Trophoblast cell (in vitro differentiated cells and primary cell): Measurements from ENCODE around the gene SERPINA12.

ENCODE experiments used
- DNase-seq, 2 donors: peaks; one replicate each; pipeline ENCODE4 v3.0.0-alpha.2; 2016
- H2AFZ ChIP-seq: 2 replicates; pipeline ENCODE4 v1.6.1; 2013; ENCODE audit warnings: low read length, moderate library complexity, mild to moderate bottlenecking; ENCODE audit not compliant: insufficient read depth, poor library complexity
- H2AK5ac ChIP-seq: 2 replicates; pipeline ENCODE4 v1.6.1; 2013; ENCODE audit warnings: mild to moderate bottlenecking, low read length
- H2BK120ac ChIP-seq: 2 replicates; pipeline ENCODE4 v1.6.1; 2013; ENCODE audit warnings: low read length, mild to moderate bottlenecking, moderate library complexity; ENCODE audit not compliant: insufficient read depth, poor library complexity
- H2BK12ac ChIP-seq: 2 replicates; pipeline ENCODE4 v1.6.1; 2013; ENCODE audit warnings: mild to moderate bottlenecking, low read length, moderate library complexity
- H2BK5ac ChIP-seq: 2 replicates; pipeline ENCODE4 v1.6.1; 2013; ENCODE audit warnings: low read length, low read depth, moderate library complexity, mild to moderate bottlenecking; ENCODE audit not compliant: poor library complexity
- H3K14ac ChIP-seq: 2 replicates; pipeline ENCODE4 v1.6.1; 2013; ENCODE audit warnings: mild to moderate bottlenecking, low read length
- H3K18ac ChIP-seq: 2 replicates; pipeline ENCODE4 v1.6.1; 2013; ENCODE audit warnings: mild to moderate bottlenecking, low read length
- H3K23ac ChIP-seq: 2 replicates; pipeline ENCODE4 v1.6.1; 2013; ENCODE audit warnings: low read length
- H3K27ac ChIP-seq: 2 replicates; pipeline ENCODE4 v1.5.1; 2013; ENCODE audit warnings: low read depth, mild to moderate bottlenecking, inconsistent platforms, low read length, moderate library complexity
- H3K27me3 ChIP-seq: 2 replicates; pipeline ENCODE4 v1.6.1; 2013; ENCODE audit warnings: inconsistent platforms, mild to moderate bottlenecking, low read length, moderate library complexity; ENCODE audit not compliant: insufficient read depth
- H3K36me3 ChIP-seq, 2 experiments: 1 replicate in 1 of 2; 2 replicates in 1 of 2; pipeline ENCODE4 v1.6.1; 2013; ENCODE audit warnings: low read length in 2 of 2, mild to moderate bottlenecking in 2 of 2, moderate library complexity in 1 of 2; ENCODE audit not compliant: insufficient read depth in 2 of 2, control insufficient read depth in 1 of 2
- H3K4ac ChIP-seq: 2 replicates; pipeline ENCODE4 v1.6.1; 2013; ENCODE audit warnings: low read depth, mild to moderate bottlenecking, low read length, moderate library complexity
- H3K4me1 ChIP-seq, 2 experiments: 1 replicate in 1 of 2; 2 replicates in 1 of 2; pipeline ENCODE4 v1.6.1; 2013; ENCODE audit warnings: low read length in 2 of 2, mild to moderate bottlenecking in 2 of 2, moderate library complexity in 1 of 2; ENCODE audit not compliant: insufficient read depth in 2 of 2, control insufficient read depth in 1 of 2
- H3K4me2 ChIP-seq: 2 replicates; pipeline ENCODE4 v1.6.1; 2013; ENCODE audit warnings: inconsistent platforms, mild to moderate bottlenecking, low read length, moderate library complexity
- H3K4me3 ChIP-seq: 2 replicates; pipeline ENCODE4 v1.5.1; 2013; ENCODE audit warnings: mild to moderate bottlenecking, low read depth, low read length, inconsistent platforms
- H3K79me1 ChIP-seq: one replicate; pipeline ENCODE4 v1.6.1; 2013; ENCODE audit warnings: low read length
- H3K79me2 ChIP-seq: 2 replicates; pipeline ENCODE4 v1.6.1; 2013; ENCODE audit warnings: low read length, mild to moderate bottlenecking; ENCODE audit not compliant: control insufficient read depth, insufficient read depth, poor library complexity
- H3K9ac ChIP-seq: 2 replicates; pipeline ENCODE4 v1.6.1; 2013; ENCODE audit warnings: mild to moderate bottlenecking, low read length
- H3K9me3 ChIP-seq: 2 replicates; pipeline ENCODE4 v1.6.1; 2013; ENCODE audit warnings: low read depth, mild to moderate bottlenecking, control low read depth, inconsistent platforms, low read length; ENCODE audit not compliant: insufficient read depth
- H4K12ac ChIP-seq: 2 replicates; pipeline ENCODE4 v1.6.1; 2013; ENCODE audit warnings: low read depth, mild to moderate bottlenecking, low read length, moderate library complexity
- H4K8ac ChIP-seq: 2 replicates; pipeline ENCODE4 v1.6.1; 2013; ENCODE audit warnings: low read depth, mild to moderate bottlenecking, low read length, moderate library complexity
- H4K91ac ChIP-seq: one replicate; pipeline ENCODE4 v1.6.1; 2013; ENCODE audit warnings: low read depth, mild to moderate bottlenecking, low read length, moderate library complexity
- WGBS: extraction: QIAGEN DNeasy Blood & Tissue Kit; methylation state at CpG from one replicate; pipeline ENCODE4 v1.1.7; 2013; ENCODE audit warnings: missing lambda C conversion rate; ENCODE audit not compliant: insufficient read length, insufficient coverage; ENCODE audit errors: extremely low coverage; 5-methylcytosine and 5-hydroxymethylcytosine counted together

The SERPINA12 gene

GRCh38 chr14:94532447-94532846 is 23.2 kb upstream of the SERPINA12 start:
- Histone ChIP-seq H4K12ac (no peak overlapping the region), H2AK5ac (no peak overlapping the region), H3K14ac (no peak overlapping the region), H3K18ac (no peak overlapping the region), H3K9me3 (no peaks in the 10 kb centered on the region), H3K4me2 (no peak overlapping the region), H3K4me1 (no peaks in the 10 kb centered on the region), H3K23ac (no peak overlapping the region), H2AFZ (no peak overlapping the region), H4K8ac (no peak overlapping the region), H2BK5ac (no peak overlapping the region), H2BK12ac (no peak overlapping the region), H3K27ac (no peak overlapping the region), H2BK120ac (no peak overlapping the region), H3K9ac (no peak overlapping the region), H3K4ac (no peak overlapping the region), H3K36me3 (no peaks in the 10 kb centered on the region), H3K79me1 (no peaks in the 10 kb centered on the region), H3K79me2 (no peaks in the 10 kb centered on the region), H3K27me3 (no peaks in the 10 kb centered on the region), H3K4me3 (no peak overlapping the region), H4K91ac (no peak overlapping the region)
- whole genome bisulfite sequencing: no CpG with 5 or more reads among the region's 2 CpGs
- no peak for DNase-seq

DNA sequence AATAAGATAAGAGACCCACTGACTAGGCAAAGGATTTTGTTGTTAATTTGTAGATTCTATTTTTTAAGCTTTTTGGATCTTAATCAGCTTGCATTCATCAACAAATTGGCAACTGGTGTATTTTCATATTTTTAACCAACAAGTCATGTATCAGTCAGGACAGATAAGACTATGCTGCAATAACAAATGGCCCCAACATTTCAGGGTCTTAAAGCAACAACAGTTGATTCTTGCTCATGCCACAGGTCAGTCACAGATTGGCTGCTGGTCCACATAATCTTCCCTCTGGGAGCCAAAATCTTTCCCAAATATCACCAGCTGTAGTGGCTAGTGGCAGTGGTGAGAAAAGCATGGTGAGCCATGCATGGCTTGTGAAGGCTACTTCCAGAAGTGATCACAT is 21.9 kb upstream of the SERPINA12 start:
- Histone ChIP-seq H3K27ac (no peak overlapping the region), H2BK5ac (no peak overlapping the region), H3K18ac (no peak overlapping the region), H4K91ac (no peak overlapping the region), H3K4me2 (no peak overlapping the region), H2AFZ (no peak overlapping the region), H3K36me3 (no peaks in the 10 kb centered on the region), H3K9me3 (no peaks in the 10 kb centered on the region), H3K4ac (no peak overlapping the region), H2BK12ac (no peak overlapping the region), H3K79me2 (no peaks in the 10 kb centered on the region), H4K8ac (no peak overlapping the region), H3K23ac (no peak overlapping the region), H3K4me3 (no peak overlapping the region), H2BK120ac (no peak overlapping the region), H3K9ac (no peak overlapping the region), H3K27me3 (no peaks in the 10 kb centered on the region), H4K12ac (no peak overlapping the region), H3K14ac (no peak overlapping the region), H3K79me1 (no peaks in the 10 kb centered on the region), H2AK5ac (no peak overlapping the region), H3K4me1 (no peaks in the 10 kb centered on the region)
- DNase-seq: no peak

DNA sequence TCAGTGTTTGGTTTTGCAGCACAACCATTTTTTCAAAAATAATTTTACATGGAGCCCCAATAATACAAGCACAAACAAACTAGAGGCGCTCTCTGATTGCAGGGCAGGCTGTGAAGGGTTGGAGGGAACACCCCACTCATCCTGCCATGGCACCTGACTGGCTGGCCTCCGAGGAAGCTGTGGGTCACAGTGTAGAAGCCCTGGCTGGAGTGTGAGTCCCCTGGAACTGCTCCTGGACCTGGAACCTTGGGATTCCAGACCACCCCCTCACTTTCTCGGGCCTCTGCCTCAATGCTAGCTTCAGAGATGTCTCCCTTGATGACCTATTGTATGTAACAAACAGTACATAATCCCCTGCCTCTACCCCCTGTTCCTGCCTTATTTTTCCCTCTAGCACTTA is 14.8 kb upstream of the SERPINA12 start:
- DNase-seq: no peak
- Histone ChIP-seq H2BK5ac (no peak overlapping the region), H3K27ac (no peak overlapping the region), H3K4ac (no peak overlapping the region), H3K9me3 (peaks cover 9% of the 10 kb centered on the region), H2AK5ac (no peak overlapping the region), H3K27me3 (no peaks in the 10 kb centered on the region), H4K12ac (no peak overlapping the region), H3K79me1 (no peaks in the 10 kb centered on the region), H3K9ac (no peak overlapping the region), H3K4me1 (no peaks in the 10 kb centered on the region), H2BK12ac (no peak overlapping the region), H3K4me3 (no peak overlapping the region), H2BK120ac (no peak overlapping the region), H3K79me2 (no peaks in the 10 kb centered on the region), H3K18ac (no peak overlapping the region), H4K8ac (no peak overlapping the region), H4K91ac (no peak overlapping the region), H2AFZ (no peak overlapping the region), H3K36me3 (no peaks in the 10 kb centered on the region), H3K23ac (no peak overlapping the region), H3K4me2 (no peak overlapping the region), H3K14ac (no peak overlapping the region)
- no CpG with 5 or more reads among the region's 3 CpGs for WGBS

- no peak overlapping the region for H2AK5ac ChIP-seq
- H4K8ac ChIP-seq: no peak overlapping the region
- no CpG with 5 or more reads among the region's 8 CpGs for WGBS
- no peak overlapping the region for H3K23ac ChIP-seq
- H4K12ac ChIP-seq: no peak overlapping the region
- H3K36me3 ChIP-seq: no peaks in the 10 kb centered on the region
- no peak overlapping the region for H3K18ac ChIP-seq
- no peaks in the 10 kb centered on the region for H3K79me1 ChIP-seq
- no peak overlapping the region for H3K9ac ChIP-seq
- no peak overlapping the region for H2BK12ac ChIP-seq
- no peak overlapping the region for H3K4me3 ChIP-seq
- no peak overlapping the region for H3K4me2 ChIP-seq
- no peaks in the 10 kb centered on the region for H3K27me3 ChIP-seq
- no peak overlapping the region for H2AFZ ChIP-seq
- no peak for DNase-seq
- H3K4me1 ChIP-seq: no peaks in the 10 kb centered on the region
- H3K4ac ChIP-seq: no peak overlapping the region
- no peak overlapping the region for H3K14ac ChIP-seq
- no peak overlapping the region for H2BK120ac ChIP-seq
- no peak overlapping the region for H4K91ac ChIP-seq
- H3K79me2 ChIP-seq: no peaks in the 10 kb centered on the region
- H3K9me3 ChIP-seq: peaks cover 9% of the 10 kb centered on the region
- no peak overlapping the region for H2BK5ac ChIP-seq
- no peak overlapping the region for H3K27ac ChIP-seq
Observed at GRCh38 chr14:94523265-94523664, 14.0 kb upstream of the SERPINA12 start.
